ENCODE data around the gene PKMYT1.
"Not testable (repeated sequence)": the region's sequence is repeated elsewhere in the genome, so short reads cannot be mapped to it uniquely, and the experiment has no call there.

The PKMYT1 gene

DNA sequence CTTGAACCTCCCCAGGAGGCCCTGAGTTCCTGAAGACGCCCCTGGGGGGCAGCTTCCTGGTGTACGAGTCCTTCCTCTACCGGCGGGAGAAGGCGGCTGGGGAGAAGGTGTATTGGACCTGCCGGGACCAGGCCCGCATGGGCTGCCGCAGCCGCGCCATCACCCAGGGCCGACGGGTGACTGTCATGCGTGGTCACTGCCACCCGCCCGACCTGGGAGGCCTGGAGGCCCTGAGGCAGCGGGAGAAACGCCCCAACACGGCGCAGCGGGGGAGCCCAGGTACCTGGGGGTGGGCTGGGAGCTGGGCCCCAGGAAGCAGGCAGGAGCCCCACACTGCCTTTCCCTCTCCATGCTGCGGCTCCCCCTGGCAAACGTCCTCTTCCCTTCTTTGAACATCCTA is 46.5 kb downstream of the PKMYT1 start:
- no peak for DNase-seq (ENCODE audit: low spot score)

DNA sequence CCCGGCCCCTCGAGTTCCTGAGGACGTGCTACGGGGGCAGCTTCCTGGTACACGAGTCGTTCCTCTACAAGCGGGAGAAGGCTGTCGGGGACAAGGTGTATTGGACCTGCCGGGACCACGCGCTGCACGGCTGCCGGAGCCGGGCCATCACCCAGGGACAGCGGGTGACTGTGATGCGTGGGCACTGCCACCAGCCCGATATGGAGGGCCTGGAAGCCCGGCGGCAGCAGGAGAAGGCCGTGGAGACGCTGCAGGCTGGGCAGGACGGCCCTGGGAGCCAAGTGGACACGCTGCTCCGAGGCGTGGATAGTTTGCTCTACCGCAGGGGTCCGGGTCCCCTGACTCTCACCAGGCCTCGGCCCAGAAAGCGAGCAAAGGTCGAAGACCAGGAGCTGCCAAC is 47.1 kb downstream of the PKMYT1 start:
- DNase-seq (ENCODE audit: low spot score), result no peak

DNA sequence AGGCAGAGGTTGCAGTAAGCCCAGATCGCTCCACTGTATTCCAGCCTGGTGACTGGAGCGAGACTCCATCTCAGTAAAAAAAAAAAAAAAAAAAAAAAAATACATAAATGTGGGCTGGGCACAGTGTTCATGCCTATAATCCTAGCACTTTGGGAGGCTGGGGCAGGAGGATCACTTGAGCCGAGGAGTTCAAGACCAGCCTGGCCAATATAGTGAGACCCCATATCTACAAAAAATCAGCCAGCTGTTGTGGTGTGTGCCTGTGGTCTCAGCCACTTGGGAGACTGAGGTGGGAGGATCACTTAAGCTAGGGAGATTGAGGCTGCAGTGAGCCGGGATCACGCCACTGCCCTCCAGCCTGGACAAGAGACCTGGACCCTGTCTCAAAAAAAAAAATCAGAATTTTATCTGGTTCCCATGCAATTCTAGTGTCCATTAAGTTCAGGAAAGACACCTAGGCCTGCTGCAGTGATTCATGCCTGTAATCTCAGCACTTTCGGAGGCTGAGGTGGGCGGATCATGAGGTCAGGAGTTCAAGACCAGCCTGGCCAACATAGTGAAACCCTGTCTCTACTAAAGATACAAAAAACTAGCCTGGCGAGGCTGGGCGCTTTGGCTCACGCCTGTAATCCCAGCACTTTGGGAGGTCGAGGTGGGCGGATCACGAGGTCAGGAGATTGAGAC is 48.9 kb downstream of the PKMYT1 start:
- not testable (repeated sequence) for DNase-seq (ENCODE audit: low spot score)

DNA sequence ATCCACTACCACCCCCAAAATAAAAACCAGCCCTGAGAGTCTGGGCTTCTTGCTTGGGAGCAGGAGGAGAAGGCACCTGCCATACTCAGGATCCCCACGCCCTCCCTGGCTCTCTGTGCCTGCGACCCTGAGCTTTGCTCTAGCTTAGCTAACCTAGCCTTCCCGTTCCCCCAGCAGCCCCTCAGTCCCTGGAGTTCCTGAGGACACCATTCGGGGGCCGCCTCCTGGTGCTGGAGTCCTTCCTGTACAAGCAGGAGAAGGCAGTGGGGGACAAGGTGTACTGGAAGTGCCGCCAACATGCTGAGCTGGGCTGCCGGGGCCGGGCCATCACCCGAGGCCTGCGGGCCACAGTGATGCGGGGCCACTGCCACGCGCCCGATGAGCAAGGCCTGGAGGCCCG is 50.0 kb downstream of the PKMYT1 start:
- DNase-seq (ENCODE audit: low spot score), result no peak

DNA sequence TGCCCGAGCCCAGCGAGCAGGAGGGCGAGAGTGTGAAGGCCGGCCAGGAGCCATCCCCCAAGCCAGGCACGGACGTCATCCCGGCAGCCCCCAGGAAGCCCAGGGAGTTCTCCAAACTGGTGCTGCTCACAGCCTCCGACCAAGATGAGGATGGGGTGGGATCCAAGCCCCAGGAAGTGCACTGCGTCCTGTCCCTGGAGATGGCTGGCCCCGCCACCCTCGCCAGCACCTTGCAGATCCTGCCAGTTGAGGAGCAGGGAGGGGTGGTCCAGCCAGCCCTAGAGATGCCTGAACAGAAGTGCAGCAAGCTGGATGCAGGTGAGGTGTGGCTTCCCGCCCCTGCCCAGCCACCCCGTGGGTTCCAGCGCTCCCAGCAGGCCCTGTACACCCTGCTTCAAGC is 50.6 kb downstream of the PKMYT1 start:
- DNase-seq (ENCODE audit: low spot score), result no peak

DNA sequence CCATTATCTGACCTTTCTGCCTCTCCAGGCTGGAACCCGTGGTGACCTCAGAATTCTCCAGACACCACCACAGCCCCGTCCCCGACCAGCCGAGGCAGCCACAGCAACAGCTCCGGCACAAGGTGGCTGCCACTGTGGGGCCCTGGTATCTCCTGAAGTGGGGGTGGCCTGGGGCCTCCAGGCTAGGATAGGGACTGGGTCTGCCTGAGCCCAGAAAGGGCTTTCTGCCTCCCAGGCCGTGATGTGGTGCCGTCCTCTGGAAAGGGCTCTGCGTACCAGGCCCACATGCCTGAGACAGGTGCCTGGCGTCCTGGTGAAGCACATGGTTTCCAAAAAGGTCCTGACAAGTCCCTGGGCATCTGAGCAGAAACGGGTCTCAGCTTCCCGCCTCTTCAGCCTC is 51.5 kb downstream of the PKMYT1 start:
- no peak for DNase-seq (ENCODE audit: low spot score)

DNA sequence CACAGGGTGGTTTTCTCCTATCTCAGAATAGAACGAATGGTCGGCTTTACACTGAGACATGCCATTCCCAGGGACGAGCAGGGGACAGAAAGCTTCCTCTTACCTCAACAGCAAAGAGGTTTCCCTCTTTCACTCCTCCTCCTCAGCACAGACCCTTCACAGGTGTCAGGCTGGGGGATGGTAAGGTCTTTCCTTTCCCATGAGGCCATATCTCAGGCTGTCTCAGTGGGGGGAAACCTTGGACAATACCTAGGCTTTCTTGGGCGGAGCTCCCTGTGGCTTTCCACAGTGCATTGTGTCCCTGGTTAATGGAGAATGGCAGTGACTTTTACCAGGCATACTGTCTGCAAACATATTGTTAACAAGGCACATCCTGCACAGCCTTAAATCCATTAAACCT is 52.1 kb downstream of the PKMYT1 start:
- DNase-seq (ENCODE audit: low spot score), result not testable (repeated sequence)

DNA sequence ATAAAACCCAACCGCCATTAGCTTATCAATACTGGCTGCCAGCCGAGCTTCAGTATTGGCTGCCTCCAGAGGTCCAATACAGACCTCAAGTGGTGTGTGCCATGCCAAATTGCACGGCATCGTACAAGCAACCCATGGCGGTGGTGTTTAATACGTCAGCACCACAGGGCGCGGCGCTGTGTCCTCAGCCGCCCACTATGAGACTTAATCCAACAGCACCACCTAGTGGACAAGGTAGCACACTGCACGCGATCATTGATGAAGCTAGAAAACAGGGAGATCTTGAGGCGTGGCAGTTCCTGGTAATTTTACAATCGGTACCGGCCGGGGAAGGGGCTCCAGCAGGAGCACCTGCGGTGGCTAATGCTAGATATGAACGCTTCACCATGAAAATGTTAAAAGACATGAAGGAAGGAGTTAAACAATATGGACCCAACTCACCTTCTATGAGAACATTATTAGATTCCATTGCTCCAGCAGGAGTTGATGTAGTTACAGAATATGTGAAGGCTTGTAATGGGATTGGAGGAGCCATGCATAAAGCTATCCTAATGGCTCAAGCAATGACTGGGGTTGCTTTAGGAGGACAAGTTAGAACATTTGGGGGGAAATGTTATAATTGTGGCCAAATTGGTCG is 53.1 kb downstream of the PKMYT1 start:
- DNase-seq (ENCODE audit: low spot score), result peak; percentile 90

DNA sequence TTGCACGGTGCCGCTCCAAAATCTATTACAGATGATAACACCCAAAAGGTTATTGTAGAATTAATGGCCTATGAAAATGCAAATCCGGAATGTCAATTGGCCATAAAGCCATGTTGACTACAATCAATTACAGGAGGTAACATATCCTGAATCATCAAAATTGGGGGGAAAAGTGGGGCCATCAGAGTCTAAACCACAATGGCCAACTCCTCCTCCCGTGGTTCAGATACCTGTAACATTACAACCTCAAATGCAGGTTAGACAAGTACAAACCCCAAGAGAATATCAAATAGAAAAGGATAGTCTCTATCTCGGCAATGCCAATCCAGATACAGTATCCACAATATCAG is 53.6 kb downstream of the PKMYT1 start:
- no peak for DNase-seq (ENCODE audit: low spot score)

DNA sequence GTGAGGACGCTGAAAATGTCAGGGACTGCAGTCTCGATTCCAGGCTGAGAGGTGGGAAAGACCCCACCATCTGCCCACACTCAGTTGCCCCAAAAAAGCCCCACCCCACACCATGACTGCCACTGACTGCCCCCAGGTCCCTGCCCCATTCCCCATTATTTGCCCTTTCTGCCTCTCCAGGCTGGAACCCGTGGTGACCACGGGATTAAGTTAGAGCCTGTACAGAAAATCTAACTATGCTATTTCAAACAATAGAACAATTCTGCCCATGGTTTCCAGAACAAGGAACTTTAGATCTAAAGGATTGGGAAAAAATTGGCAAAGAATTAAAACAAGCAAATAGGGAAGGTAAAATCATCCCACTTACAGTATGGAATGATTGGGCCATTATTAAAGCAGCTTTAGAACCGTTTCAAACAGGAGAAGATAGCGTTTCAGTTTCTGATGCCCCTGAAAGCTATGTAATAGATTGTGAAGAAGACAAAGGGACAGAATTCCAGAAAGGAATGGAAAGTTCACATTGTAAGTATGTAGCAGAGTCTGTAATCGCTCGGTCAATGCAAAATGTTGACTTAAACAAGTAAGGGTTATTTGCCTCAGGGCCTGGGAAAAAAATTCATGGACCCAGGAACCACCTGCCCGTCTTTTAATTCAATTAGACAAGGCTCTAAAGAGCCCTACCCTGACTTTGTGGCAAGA is 54.1 kb downstream of the PKMYT1 start:
- no peak for DNase-seq (ENCODE audit: low spot score)

DNA sequence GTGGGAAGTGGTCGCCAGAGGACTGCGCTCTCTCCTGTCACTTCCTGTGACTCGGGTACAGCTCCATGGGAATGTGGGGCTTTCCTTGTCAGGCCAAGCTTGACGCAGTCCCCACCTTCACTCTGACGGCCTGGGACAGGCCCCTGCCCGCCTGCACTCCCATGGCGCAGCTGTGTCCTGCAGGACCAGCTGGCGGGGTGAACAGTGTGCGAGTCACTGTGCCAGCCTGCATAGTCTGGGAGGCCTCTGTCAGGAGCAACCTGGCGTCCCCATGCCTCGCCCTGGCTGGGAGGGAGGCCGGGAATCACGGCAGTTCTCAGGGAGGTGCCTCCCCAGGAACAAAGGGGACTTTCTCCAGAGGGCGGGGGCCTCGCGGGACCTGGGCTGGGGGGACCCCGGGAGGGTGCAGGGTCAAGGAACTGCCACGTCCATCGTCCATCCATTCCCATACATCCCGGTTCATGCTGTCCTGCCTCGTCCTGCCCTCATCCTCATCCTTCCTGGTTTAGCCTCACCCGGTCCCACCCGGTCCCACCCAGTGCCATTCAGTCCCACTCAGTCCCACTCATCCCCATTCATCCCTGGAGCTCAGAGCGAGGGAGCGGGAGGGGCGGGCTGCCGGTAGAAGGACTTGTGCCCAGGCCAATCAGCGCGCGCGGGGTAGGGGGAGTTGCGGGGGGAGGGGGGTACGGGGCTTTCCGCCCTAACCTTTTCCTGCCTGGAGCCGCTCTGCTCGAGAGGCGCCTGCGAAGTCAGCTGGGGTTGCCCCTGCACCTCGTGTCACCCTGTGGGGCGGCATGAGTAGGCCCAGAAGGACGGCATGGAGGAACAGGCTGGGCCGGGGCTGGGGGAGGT is 55.1 kb downstream of the PKMYT1 start:
- no peak for DNase-seq (ENCODE audit: low spot score)

DNA sequence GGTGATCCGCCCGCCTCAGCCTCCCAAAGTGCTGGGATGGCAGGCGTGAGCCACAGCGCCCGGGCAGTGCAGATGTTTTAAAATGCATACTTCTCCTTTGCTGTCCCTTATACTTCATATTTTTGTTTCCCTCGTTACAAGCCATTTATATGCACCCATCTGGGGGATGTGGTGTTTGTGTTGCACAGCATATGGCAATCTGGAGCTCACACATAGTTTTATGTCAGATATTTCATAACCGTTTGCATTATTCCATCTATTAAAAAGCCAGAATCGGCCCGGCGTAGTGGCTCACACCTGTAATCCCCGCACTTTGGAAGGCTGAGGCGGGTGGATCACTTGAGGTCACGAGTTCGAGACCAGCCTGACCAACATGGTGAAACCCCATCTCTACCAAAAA is 56.8 kb downstream of the PKMYT1 start:
- DNase-seq (ENCODE audit: low spot score), result no peak

Measured in CD4-positive, alpha-beta T cell treated with Interleukin-15 for 4 hours (primary cell).